ENCODE measurements around the gene CBLIF. TPM values are rescaled to one million over a fixed set of nuclear protein-coding genes. Genes with fewer than 3 reads are reported as not detected.

The CBLIF gene
- total RNA-seq: not detected in 2 replicates

DNA sequence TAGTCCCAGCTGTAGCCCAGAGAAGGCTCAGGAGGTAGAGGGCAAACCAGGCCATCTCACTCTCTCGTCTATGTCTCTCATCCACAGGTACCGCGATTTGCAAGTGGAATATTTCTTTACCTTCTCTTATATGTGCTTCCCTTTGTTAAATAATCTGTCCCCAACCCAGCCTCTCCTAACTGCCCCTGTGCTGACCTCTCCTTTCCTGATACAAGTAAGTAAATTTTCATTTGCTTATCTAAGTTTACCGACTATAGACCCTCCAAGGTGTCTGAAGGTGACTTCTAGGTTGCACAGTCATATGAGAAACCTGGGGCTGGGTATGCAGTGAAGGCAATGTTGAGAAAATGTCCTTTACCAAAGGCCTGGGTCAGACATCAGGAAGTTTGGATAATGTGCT lies at the start of gene CBLIF:
Gene CBLIF (minus strand): TSS at position 101 of the 400 bp plus-strand sequence. CDS start 46 bp downstream, at position 55.

DNA sequence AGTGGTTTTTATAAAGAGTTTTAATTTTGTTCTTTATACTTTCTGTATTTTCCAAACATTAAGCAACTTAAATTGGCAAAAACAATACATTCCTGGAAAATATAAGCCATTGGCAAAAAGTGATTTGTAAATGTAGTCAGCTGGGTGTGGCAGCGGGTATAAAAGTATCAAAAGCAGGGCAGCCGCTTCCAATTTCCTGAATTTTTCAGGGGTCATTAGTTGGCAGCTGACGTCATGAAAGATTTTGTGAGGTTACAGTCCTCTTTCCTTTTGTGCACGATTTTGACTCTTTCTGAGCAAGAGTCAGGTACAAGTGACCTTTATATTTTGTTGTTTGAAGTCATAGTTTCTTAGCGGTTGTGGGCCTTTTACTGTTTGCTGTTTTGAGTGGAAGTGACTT lies 33.3 kb upstream of the CBLIF start, which contains the start of gene OOSP3:
Gene OOSP3 (plus strand): TSS at position 208 of the 400 bp plus-strand sequence. CDS start 27 bp downstream, at position 235.

DNA sequence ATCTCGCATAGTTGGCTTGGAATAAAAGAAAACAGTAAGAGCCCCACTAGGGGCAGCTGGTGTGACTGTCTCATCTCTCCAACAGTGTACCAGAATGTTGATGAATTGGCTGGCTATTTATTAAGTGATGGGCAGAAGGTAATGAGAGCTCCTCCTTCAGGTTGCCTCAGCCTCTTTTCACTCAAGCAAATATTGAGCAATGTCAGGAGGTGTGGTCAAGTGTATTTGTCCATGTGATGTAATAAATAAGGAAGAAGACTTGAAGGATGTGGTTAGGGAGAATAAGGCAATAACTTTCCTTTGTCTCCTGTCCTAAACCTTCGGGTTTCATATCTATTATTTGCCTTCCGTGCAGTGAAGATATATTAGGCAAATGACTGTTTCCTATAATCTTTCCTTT lies 21.1 kb upstream of the CBLIF start, which contains the start of gene TCN1:
Gene TCN1 (minus strand): TSS at position 91 of the 400 bp plus-strand sequence. CDS start 17 bp downstream, at position 74.

DNA sequence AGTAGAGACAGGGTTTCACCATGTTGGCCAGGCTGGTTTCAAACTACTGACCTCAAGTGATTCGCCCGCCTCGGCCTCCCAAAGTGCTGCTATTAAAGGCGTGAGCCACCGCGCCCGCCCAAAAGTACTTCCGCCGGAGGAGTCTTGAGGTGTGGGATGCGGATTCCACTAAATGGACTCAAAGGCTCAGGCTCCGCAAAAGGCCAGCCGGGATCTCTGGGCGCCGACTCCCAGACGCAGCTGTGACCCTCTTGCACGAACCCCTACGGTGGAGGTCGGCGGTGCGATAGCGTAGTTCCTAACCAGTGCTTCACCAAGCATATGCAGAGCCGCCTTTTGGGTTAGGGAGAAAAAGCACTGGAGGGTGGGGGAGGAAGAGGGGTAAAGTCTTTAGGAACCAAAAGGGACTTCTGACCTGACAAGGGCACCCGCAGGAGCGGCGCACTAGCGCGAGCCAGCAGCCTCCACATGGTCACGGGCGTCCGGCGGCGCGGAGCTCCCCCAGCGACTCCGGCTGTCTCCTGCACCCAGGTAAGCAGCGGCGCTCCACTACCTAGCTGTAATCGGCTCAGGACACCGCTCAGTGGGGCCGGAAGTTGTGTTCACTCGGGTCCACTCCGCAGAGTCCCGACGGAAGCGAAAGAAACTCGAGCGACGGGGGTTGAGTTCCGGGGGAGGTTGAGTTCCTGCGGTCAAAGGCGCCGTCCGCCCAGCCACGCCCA lies 34.9 kb downstream of the CBLIF start, which contains the start of gene MRPL16:
Gene MRPL16 (minus strand): TSS at position 590 of the 722 bp plus-strand sequence. CDS start 120 bp downstream, at position 470.

Other genes starting within 250 kb of the CBLIF start
- 17.0 and 22.2 TPM in 2 replicates for gene OSBP, start 229.7 kb downstream of the CBLIF start, total RNA-seq
- gene PATL1, start 176.5 kb downstream of the CBLIF start, total RNA-seq: 9.2 and 16.3 TPM in 2 replicates
- gene OR10V1, start 131.7 kb downstream of the CBLIF start, total RNA-seq: not detected in 2 replicates
- 8.9 and 11.0 TPM in 2 replicates for gene STX3, start 90.1 kb downstream of the CBLIF start, total RNA-seq
- 70.6 and 85.1 TPM in 2 replicates for gene MRPL16, start 34.7 kb downstream of the CBLIF start, total RNA-seq
- gene TCN1, start 21.0 kb upstream of the CBLIF start, total RNA-seq: not detected in 2 replicates
- not detected in 2 replicates for gene OOSP3, start 33.3 kb upstream of the CBLIF start, total RNA-seq
- not detected in 2 replicates for gene OOSP1, start 92.9 kb upstream of the CBLIF start, total RNA-seq
- gene OOSP4A, start 118.5 kb upstream of the CBLIF start, total RNA-seq: not detected in 2 replicates
- not detected in 2 replicates for gene OOSP4B, start 171.7 kb upstream of the CBLIF start, total RNA-seq
- gene OOSP2, start 194.9 kb upstream of the CBLIF start, total RNA-seq: not detected in 2 replicates
- gene MS4A3, start 211.2 kb upstream of the CBLIF start, total RNA-seq: not detected in 2 replicates
- gene MS4A2, start 243.2 kb upstream of the CBLIF start, total RNA-seq: not detected in 2 replicates

Data from myometrial cell (primary cell).